Left renal pelvis (tissue), 4 donors: Measurements from ENCODE around the gene LMX1B. TPM values are rescaled to one million over a fixed set of nuclear protein-coding genes. Genes with fewer than 3 reads are reported as not detected.

Experiments used
- DNase-seq, 4 donors: peaks; one replicate each; pipeline ENCODE4 v3.0.0-alpha.2; 2013; ENCODE audit warnings: low read depth in 4 of 4, low spot score in 3 of 4
- polyA plus RNA-seq, 4 donors: library from polyadenylated mRNA; unstranded; fragments of 120-200 nt; gene quantifications; one replicate each; pipeline ENCODE4 v1.2.1, GENCODE V29; 2013; ENCODE audit not compliant: insufficient read length in 4 of 4

LMX1B gene
- polyA plus RNA-seq, 4 donors: 2.0 to 20.2 (median 16.6) TPM

DNA sequence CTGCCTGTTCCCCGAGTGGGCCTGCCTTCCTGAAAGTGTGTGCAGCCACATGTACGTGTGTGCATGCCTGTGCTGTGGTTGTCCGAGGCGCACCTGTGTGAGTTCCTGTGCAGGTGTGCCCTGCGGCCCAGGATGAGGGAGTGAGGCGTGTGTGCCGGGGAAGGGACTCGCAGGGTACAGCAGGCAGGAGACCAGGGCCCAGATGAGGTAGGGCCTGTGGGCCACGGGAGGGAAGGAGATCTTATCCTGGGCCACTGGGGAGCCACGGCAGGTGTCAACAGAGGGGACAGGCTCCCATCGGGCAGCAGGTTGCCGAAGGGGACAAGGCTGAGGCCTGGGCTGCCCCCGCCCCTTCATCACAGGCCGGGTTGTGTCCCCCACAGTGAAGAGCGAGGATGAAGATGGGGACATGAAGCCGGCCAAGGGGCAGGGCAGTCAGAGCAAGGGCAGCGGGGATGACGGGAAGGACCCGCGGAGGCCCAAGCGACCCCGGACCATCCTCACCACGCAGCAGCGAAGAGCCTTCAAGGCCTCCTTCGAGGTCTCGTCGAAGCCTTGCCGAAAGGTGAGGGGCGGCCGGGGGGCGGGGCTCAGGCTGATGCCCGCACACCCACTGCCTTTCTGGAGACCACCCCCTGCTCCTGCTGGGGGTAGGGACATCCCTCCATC, 79.2 kb downstream of the LMX1B start:
- no peak for DNase-seq

DNA sequence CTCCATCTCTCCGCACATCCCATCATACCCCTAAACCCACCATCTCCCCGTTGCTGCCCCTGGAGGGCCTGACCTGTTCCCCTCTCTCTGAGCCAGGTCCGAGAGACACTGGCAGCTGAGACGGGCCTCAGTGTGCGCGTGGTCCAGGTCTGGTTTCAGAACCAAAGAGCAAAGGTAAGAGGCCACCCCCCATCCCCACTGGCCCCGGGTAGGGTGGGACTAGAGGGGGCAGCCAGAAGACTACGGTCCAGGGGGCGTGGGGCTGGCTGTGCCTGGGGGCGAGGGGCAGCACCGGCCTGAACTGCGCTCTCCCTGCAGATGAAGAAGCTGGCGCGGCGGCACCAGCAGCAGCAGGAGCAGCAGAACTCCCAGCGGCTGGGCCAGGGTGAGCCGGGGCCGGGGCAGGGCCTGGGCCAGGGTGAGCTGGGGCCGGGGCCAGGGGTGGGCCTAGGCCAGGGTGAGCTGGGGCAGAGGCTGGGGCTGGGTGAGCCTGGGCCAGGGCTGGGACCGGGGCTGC, 79.8 kb downstream of the LMX1B start:
- DNase-seq: no peak

DNA sequence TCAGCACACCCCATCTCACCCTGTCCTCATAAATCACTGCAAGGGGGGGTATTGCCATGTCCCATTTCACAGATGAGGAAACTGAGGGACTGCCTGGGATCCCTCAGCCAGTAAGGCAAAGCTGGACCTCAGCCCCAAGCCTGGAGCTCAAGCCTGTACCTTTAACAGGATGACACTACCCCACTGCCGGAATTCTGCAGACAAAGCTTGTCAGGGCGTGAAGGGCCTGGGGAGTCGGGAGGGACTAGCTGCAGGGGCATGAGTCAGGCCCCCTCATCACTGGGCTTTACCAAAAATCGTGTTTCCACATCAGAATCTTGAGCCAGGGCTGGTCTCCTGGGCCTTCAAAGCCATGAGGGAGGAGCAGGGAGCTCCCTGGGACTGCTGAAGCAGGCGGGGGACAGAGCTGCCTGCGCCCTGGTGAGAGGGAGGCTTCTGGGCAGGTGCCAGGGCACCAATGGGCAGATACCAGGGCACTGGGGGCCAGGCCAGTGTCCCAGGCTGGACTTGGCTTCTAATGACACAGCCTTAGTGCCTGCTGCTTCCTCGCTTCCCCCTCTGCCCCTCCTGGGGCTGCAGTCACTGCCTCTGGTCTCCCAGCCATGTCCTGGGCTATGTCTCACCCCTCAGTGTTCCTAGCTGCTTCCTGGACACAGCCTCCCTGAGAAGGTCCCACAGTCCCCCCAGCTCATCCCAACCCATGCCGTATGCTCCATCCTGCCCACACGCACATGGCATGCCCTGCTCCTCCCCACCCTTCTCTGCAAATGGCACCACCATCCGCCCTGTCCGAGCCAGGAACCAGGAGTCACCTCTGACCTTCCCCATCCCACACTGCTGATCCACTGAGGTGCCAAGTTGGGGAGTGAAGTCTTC, 80.7 kb downstream of the LMX1B start:
- no peak for DNase-seq

- no peak for DNase-seq
These were observed 81.5 kb downstream of the LMX1B start for GRCh38 chr9:126695186-126695585.

- DNase-seq: no peak
These were observed 82.1 kb downstream of the LMX1B start for GRCh38 chr9:126695701-126696400.

DNA sequence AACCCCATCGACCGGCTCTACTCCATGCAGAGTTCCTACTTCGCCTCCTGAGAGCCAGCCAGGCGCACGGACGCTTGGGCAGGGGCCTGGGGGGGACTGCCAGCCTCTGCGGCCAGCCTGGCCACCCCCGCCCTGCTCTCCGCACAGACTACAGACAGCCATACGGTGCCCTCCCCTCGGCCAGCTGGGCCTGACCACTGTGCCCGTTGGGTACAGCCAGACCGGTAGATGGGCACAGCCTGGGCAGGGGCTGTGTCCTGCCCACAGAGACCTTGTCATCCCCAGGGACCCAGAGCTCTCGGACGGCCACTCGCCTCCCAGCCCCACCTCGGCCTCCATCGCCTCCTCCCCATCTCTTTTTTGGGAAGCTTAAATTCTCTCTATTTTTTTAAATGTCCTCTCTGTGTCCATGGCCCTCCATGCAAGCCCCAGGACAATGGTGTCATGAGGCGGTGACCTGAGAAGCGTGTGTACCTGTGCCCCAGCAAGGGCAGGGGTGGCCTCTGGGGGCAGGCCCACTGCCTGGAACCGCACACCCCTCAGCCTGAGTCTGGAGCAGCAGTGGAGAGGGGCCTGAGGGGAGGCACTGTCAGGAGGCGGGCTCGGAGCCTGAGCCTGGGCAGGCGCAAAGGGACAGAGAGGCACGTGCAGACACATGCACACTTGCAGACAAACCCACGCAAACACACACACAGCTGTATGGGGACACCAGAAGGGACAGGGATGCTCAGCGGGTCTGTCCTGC, 82.8 kb downstream of the LMX1B start:
- no peak for DNase-seq

GRCh38 chr9:126697330-126697729, 83.6 kb downstream of the LMX1B start:
- DNase-seq: no peak

DNA sequence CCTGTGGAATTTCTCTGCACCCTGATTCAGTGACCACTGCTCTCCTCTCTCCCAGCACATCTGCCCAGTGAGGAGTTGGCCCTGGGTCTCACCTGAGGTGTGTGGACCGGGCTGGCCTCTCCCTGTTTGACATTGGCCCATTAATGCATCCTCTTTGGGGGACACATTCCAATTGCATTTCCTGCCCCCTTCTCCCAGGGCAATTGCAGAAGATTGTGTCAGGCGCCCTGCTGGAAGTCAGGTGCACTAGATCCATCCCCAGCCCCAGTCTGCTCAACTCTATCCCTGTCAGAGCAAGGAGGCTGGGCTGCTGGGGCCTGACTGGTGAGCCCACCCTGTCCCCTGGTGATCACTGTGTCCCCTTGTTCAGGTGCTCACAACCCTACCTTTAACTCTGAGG, 84.5 kb downstream of the LMX1B start:
- no peak for DNase-seq

DNA sequence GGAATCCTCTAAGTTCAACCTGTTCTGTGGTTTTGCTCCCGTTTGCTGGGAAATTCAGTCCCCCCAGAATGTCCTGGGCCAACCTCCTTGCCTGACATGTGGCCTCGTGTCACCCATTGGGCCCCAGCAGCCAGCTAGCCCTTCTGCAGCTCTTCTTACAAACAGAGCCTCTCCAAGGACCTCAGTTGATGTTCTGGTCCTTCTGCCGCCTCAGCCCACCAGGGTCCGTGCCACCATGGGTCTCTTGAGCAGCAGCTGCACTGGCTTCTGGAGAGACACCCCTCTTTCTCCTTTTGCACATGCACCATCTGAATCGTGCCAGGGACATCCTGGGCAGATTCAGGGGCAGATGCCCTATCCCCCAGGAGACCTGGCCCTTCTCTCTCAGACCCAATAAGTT, 85.0 kb downstream of the LMX1B start:
- no peak for DNase-seq

DNA sequence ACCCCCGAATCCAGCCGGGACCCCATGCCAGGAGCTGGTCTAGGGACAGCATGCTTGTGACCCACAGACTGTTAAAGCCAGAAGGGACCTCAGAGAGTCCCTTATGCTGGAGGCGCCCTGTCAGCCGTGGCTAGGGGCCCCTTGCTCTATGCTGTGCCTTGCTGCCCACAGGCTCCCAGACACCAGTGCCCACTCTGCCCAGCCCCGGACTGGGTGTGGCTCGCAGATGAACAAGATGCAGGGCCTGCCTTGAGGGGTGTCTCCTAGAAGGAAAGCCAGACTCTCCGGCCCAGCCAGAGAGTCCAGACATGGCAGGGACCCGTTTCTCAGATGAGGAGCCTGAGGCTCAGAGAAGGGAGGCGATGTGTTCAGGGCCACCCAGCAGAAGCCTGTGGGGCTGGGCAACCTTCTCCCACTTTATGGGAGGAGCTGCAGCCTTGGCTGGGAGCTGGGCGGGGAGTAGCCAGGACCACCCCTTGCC, 85.7 kb downstream of the LMX1B start:
- no peak for DNase-seq

DNA sequence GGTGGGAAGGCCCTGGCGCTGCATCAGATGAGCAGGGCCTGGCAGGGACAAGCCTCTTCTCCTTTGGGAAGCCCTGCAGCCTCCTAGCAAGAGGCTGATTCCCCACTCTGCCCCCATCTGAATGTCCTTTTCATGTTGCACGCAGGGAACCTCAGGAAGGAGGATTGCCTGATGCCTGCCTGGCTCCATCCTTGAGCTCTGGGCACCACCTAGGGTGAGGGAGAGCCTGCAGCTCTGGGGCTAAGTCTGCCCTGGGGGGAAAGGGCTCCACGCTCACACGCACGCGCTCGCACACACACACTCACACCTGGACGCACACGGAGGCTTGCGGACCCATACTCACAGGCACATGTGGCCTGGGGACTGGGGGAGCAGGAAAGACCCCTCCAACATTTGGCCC, 86.6 kb downstream of the LMX1B start:
- DNase-seq: no peak

DNA sequence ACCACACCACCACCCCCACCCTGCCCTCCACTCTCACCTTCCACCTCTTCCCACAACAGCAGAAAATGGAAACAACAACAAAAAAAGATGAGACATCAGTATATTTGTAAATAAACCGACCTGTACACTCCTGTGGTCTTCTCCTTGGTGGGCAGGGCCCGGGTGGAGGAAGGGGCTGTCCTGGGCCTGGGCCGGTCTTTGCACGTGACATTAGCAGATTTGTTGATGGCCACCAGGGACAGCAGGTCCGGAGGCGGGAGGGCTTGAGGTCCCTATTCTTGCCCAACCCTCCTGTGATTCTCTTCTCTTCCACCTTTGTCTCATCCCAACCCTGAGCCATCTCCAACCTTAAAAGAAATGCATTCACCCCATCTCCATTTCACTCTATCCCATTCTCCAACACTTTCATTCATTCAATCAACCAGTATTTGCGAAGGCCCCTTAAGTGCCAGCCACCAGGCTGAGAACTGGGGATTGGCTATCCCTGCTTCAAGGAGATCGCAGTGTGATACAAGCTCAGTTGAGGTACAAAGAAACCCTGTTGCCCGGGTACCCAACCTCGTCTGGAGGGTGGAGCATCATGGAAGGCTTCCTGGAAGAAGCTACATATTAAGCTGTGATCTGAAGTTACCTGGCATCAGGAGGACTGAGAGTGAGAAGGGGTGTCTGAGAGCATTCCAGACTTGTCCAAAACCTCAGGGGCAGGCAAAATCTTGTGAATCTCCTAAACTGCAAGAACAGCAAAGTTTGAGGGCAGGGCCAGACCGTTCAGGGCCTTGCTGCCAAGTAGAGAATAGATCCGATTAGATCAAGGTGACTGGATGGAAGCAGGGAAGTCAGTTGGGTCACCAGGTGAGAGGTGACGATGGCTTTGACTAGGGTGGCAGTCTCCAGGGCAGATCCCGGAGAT, 87.4 kb downstream of the LMX1B start:
- DNase-seq: no peak

GRCh38 chr9:126701813-126702140, 88.0 kb downstream of the LMX1B start:
- no peak for DNase-seq

GRCh38 chr9:126702151-126703001, 88.6 kb downstream of the LMX1B start:
- DNase-seq: no peak

DNA sequence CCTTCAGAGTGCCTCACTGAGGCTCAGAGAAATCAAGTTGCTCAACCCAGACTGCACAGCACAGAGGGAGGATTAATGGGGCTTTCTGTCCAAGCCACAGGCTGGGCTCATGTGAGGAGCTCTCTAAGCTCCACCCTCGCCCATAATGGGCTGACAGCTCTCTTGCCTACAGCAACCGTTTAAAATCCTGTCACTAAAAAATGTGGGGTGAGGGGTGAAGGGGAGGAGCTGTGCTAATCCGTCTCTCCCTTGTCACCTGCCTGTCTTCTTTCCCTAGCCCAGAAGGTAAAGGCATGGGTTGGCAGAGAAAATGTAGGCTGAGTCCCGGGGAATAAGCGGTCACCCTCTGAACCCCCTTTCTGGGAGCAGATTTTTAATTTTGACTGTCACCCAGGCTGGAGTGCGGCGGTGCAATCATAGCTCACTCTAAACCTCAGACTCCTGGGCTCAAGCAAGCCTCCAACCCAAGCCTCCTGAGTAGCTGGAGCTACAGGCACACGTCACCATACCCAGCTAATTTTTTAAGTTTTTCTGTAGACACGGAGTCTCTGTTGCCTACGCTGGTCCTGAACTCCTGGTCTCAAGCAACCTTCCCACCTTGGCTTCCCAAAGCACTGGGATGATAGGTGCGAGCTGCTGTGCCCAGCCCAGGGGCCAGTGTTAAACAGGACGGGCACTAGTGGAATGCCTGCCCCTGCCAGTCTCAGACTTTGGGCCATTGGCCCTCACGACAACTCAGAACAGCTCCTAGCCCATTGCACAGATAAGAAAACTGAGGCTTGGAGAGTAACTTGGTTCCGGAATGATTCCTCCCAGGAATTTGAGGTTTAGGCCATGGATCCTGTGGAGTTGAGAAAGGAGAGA, 89.5 kb downstream of the LMX1B start:
- no peak for DNase-seq

- DNase-seq: no peak
These were observed 90.1 kb downstream of the LMX1B start for GRCh38 chr9:126703866-126704156.

- DNase-seq: no peak
These were observed 90.6 kb downstream of the LMX1B start for GRCh38 chr9:126704157-126704891.
